Activated T-cell treated with anti-CD3 and anti-CD28 coated beads for 48 hours (primary cell): ENCODE data around the gene MS4A2.
"Not testable (repeated sequence)": the region's sequence is repeated elsewhere in the genome, so short reads cannot be mapped to it uniquely, and the experiment has no call there.

Source experiments
- DNase-seq: peaks from one replicate; pipeline ENCODE4 v3.0.0-alpha.2; 2020; ENCODE audit warnings: low read depth

The MS4A2 gene

GRCh38 chr11:60101368-60101767 lies 12.9 kb downstream of the MS4A2 start:
- DNase-seq, result not testable (repeated sequence)

DNA sequence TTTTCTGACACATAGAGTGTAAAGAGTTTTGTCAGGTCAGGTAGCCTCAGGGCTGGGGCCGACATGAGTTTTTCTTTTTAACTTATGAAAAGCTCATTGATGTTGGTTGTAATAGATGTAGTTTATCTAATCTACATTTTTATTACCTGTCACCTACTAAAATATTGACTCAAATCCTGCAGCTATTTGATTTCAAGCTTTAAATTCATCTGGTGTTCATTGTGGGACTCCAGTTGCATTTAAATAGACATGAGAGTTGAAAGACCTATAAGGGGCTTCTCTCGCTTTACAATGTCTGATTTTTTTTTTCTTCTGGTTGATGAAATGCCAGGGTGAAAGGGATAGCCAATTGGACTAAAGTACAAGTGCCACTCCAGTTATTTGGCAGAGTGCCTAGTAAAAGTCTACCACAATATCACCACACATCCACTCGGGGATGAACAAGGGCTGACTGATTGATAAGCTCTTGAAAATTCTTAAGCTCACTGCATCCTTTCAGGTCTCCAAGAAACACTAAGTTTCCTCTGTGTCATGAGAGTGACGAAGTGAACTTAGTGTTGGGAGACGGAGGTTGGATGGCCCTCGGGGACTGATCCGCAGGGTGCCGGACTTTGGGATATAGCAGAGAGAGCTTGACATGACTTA lies 16.1 kb downstream of the MS4A2 start:
- DNase-seq, result not testable (repeated sequence)

DNA sequence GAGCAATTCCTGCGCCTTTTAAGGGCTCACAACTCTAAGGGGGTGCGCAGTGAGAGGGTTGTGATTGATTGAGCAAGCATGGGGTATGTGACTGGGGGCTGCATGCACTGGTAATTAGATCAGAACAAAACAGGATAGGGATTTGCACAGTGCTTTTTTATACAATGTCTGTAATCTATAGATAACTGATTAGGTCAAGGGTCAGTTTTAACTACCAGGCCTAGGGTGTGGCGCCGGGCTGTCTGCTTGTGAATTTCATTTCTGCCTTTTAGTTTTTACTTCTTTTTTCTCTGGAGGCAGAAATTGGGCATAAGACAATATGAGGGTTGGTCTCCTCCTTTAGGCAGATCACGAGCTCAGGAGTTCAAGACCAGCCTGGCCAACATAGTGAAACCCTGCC lies 20.2 kb downstream of the MS4A2 start:
- DNase-seq, result not testable (repeated sequence)

GRCh38 chr11:60111793-60112192 lies 23.3 kb downstream of the MS4A2 start:
- no peak for DNase-seq

- DNase-seq, result no peak
Observed at GRCh38 chr11:60116996-60117790, 28.7 kb downstream of the MS4A2 start.

- DNase-seq, result no peak
Observed at GRCh38 chr11:60118338-60118737, 29.9 kb downstream of the MS4A2 start.

DNA sequence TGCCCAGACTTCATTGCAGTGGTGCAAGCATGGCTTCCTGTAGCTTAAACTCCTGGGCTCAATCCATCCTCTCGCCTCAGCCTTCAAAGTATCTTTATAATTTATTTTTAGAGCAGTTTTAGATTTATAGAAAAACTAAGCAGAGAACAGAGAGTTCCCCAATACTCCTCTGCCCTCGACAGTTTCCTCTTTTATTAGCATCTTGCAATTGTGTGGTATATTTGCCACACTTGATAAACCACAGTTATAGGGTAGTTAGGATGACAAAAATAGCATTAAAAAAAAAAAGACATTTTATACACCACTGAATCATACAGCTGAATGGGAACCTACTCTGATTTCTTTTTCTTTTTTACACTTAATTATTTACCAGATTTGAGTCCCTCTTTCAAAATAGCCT lies 31.2 kb downstream of the MS4A2 start:
- DNase-seq, result no peak

DNA sequence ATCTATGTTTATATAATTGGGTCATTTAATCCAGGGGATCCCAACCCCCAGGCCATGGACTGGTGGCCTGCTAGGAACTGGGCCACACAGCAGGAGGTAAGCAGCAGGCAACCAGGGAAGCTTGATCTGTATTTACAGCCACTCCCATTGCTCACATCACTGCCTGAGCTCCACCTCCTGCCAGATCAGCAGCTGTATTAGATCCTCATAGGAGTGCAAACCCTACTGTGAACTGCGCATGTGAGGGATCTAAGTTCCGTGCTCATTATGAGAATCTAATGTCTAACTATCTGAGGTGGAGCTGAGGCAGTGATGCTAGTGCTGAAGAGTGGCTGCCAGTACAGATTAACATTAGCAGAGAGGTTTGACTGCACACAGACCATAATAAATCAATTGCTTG lies 32.8 kb downstream of the MS4A2 start:
- no peak for DNase-seq

GRCh38 chr11:60122414-60123036 lies 34.1 kb downstream of the MS4A2 start:
- no peak for DNase-seq

DNA sequence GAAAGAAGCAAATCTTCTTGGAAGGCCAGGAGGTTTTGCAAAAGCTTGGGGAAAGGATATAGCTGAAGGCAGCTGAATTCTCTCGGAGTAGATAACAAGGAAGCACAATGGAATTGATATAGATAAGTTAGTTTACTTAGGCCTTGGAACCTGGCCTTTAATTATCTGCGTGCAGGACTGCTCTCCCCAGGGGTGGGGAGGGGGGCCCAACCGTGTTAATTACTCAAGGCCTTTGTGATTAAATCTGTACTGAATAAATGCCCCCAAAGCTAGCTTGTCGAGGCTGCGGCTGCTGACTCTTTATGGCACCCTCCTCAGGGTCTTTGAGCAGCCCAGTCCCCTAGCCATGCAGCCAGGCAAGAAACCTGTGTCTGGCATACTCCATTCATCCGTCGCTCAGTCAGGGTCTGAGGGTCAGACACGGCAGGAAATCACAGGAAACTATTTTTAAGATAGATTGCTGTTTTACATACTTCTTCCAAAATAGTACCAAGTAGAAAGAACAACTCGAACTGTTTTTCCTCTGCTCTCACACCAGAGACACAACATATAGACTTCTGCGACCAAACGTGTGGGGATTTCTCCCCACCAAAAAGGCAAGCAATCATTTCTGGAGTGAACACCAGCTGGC lies 36.5 kb downstream of the MS4A2 start:
- no peak for DNase-seq

DNA sequence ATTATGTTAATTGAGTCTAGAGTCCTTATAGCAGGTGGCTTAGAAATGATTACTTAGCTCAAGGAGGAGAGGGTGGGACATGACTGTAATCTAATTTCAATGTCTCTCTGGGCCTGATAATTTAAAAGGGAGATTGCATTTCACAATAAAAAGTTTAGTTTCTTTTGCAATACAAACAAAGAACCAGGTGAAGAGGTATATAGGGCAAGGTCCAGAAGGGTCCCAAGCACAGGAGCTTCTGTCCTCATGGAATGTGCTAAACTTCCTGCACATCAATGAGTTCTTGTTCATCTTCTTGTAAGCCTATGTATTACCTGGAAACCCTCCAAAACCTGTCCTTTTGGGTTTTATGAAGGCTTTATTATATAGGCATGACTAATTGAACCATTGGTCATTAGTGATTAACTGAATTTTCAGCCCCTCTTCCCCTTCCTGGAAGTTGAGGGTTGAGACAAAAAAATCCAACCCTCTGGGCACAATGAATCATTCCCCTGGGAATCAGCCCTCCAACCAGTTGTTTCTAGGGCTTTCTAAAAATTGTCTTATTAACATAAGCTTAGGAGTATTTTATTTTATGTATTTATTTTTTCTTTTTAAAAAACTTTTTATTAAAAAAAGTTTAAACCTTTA lies 37.6 kb downstream of the MS4A2 start:
- DNase-seq, result no peak

- DNase-seq, result no peak
Observed at GRCh38 chr11:60127311-60127811, 38.9 kb downstream of the MS4A2 start.

GRCh38 chr11:60128376-60128775 lies 39.9 kb downstream of the MS4A2 start:
- DNase-seq, result no peak

GRCh38 chr11:60128866-60129265 lies 40.4 kb downstream of the MS4A2 start:
- not testable (repeated sequence) for DNase-seq

GRCh38 chr11:60129853-60130252 lies 41.4 kb downstream of the MS4A2 start:
- no peak for DNase-seq

DNA sequence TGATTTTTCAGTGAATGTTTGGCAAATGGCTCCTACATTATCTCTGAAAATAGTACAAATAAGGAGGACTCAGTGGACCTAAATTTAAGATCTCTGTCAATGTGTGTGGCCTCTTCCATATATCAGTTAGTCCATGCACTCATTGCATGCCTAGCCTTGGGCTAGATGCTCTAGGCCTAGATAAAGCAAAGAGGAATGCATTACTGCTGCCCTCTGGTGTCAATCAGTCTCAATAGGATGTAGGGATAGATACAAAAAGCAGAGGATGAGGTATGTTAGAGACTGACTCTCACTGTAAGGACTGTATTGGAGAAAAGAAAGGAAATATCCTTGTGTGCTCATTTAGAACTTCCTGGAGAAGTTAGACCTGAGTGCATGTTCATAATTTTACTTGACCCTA lies 42.0 kb downstream of the MS4A2 start:
- no peak for DNase-seq

DNA sequence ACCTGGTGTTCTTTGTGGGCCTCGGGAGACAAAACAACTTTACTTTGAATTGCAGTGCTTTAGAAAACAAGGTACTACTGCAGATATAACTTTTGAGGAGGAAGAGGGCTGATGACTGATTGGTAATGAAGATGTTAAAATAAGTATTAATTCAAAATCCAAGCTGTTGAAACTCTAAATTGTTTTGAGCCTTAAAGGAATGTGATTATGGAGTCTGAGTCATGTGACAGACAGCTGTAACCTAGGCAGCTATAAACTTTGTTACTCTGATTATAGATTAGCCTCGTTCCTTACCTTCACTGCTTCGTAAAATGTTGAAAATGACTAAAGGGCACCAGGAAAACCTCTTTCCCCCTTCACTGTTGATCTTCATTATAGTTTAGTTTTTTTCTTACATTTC lies 43.4 kb downstream of the MS4A2 start:
- DNase-seq, result no peak

DNA sequence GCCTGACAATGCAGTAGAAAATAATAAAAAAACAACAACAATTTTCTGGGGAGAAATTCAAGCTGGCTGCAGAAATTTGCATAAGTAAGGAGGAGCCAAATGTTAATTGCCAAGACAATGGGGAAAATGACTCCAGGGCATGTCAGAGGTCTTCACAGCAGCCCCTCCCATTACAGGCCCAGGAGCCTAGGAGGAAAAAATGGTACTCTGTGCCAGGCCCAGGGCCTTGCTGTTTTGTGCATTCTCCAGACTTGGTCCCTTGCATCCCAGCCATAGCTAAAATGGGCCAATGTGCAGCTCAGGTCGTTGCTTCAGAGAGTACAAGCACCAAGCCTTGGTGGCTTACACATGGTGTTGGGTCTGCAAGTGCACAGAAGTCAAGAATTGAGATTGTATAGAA lies 45.5 kb downstream of the MS4A2 start:
- no peak for DNase-seq

- DNase-seq, result no peak
Observed at GRCh38 chr11:60143768-60144167, 55.3 kb downstream of the MS4A2 start.

DNA sequence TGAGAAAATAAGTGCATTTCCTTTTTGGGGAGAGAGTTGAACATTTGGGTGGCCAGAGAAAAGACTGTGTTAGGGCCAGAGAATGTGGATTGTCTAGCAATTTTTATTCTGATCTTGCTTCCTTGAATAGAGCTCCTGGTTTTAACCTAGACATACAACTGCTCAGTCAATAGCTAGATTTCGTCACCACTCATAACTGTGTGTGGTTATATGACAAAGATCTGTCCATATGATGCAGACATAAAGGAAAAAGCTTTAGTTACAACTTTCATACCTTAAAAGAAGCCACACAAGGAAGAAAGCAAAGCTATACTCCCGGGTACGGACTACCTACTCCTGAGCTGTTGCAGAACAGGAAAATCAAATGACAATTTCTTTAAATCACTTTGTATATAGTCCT lies 57.2 kb downstream of the MS4A2 start:
- DNase-seq, result no peak
